ENCODE results near the gene TRPM3.
A peak's percentile ranks its signal among the peaks of the same experiment; 100 is the strongest.

The TRPM3 gene

GRCh38 chr9:70539526-70539925, 581.9 kb downstream of the TRPM3 start:
- no peak for DNase-seq

DNA sequence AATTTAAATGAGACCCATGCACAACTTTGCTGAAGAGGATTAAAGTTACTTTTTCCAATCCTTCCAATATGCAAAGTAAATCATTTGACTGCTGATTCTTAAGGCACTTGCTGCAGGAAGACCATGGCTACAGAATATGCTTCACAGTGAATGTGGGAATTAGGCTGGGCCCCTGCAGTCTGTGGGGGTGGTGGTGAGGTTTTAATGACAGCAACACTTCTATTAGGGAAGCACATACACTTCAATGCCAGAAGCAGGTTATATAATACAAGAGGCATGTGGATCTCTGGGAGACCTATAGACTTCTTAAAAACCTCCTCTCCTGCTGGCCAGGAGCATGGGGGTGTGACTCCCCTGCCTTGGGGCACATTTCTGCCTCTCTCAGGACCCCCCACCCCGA, 582.4 kb downstream of the TRPM3 start:
- DNase-seq: no peak

- DNase-seq: no peak
These were observed 584.3 kb downstream of the TRPM3 start for GRCh38 chr9:70537084-70537483.

GRCh38 chr9:70535546-70536323, 585.7 kb downstream of the TRPM3 start:
- DNase-seq: no peak

DNA sequence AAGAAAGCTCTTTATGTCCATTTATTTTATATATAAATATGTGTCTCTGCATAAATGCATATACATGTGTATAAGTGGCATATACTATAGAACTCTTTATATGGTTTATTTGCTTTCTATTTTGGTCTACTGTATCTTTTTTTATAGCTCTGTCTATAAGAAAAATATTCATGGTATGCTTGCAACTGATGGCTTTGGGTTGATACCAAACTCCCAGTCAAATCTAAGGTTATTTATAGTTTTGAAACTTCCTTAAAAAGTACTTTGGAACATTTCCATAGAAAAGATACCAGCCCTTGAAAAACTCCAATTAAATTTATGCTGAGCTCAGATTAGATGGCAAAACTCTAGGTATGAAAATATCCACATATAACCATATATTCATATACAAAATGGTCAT, 587.0 kb downstream of the TRPM3 start:
- DNase-seq: no peak

- no peak for DNase-seq
These were observed 587.4 kb downstream of the TRPM3 start for GRCh38 chr9:70534061-70534460.

- DNase-seq: no peak
These were observed 587.9 kb downstream of the TRPM3 start for GRCh38 chr9:70533492-70533891.

DNA sequence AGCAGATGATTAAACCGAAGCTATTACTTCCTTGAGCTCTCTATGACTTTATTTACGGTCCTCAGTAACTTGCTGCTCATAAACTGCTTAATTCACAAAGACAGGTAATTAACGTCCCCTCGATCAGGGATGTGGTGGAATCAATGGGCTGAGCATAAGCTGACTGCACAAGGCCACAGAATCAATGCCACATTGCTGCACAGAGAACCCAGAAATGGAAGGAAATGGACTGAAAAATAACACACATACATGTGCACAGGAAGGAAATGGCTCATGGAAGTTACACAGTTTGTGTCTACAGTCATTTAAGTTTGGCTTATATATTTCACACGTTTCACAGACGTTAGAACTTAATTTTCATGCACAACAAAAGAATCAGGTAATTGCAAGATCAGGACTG, 588.7 kb downstream of the TRPM3 start:
- no peak for DNase-seq

GRCh38 chr9:70531311-70531710, 590.1 kb downstream of the TRPM3 start:
- DNase-seq: no peak

- no peak for DNase-seq
These were observed 590.7 kb downstream of the TRPM3 start for GRCh38 chr9:70530716-70531115.

GRCh38 chr9:70529833-70530232, 591.6 kb downstream of the TRPM3 start:
- DNase-seq: no peak

- no peak for DNase-seq
These were observed 592.0 kb downstream of the TRPM3 start for GRCh38 chr9:70529377-70529776.

GRCh38 chr9:70526902-70527301, 594.5 kb downstream of the TRPM3 start:
- no peak for DNase-seq

- no peak for DNase-seq
These were observed 595.9 kb downstream of the TRPM3 start for GRCh38 chr9:70525519-70525918.

- peak; percentile 11 for DNase-seq
These were observed 601.3 kb downstream of the TRPM3 start for GRCh38 chr9:70519912-70520724.

DNA sequence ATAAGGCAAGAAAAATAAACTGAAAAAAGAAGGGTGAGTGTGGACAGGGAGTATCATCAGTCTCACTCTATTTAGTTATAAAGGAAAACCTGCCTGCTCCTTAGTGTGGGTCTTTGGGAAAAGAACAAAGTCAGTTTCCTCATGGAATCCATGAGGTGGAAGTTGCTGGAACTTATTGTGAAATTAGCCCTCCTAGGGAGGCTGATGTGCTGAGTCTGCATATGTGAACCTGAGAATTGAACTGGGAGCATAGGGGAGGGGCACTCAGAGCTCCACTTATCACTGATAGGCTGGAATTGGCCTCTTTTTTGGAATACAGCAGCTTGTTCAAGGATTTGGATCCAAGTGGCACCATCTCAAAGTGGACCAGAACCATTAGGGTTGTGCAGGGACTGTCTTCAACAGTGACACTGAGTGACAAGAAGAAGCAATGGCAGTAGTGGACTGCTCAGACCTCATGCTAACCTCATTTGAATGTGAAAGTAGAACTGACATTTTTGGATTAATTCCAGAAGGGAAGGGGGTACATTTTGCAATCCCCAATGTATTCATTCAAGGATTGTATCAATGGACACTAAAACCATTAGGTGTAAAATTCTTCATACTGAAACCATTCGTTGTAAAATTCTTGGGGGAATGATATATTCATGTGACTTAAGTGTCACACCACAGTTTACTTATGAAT, 603.4 kb downstream of the TRPM3 start:
- DNase-seq: no peak

- no peak for DNase-seq
These were observed 607.1 kb downstream of the TRPM3 start for GRCh38 chr9:70514273-70514672.

DNA sequence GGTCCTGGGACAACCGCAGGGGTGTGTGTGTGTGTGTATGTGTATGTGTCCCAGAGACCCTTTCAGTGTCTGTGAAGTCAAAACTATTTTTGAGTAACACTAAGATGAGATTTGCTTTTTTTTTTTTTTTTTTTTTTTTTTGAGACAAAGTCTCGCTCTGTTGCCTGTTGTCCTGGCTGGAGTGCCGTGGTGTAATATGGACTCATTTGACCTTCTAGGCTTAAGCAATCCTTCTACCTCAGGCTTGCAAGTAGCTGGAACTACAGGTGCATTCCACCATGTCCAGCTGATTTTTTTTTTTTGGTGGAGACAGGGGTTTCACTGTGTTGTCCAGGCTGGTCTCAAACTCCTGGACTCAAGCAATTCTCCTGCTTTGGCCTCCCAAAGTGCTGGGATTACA, 609.6 kb downstream of the TRPM3 start:
- DNase-seq: no peak

DNA sequence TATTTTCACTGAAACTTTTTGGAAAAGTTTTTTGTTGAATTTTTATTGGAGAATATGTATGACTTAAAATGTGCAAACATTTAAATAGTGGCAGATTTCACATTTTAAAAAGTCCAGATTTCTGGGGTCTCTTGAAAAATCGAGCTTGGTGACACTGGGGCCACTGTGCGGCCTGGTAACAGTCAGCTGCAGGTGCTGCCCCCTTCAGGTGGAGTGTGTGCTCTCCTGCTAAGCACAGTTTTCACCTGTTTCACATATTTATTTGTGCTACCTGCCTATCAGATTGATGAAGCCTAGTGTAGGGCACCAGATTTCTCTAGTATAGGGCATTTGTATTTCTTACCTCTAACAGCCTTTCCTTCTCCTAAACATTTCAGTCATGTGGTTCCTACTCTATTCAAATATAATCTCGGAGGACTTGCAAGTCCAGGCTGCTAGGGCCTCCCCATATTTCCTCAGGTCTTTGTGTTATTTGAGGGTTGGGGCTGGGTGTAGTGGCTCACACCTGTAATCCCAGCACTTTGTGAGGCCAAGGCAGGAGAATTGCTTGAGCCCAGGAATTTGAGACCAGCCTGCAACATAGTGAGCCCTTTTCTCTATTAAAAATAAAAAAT, 611.2 kb downstream of the TRPM3 start:
- peak; percentile 18 for DNase-seq

- no peak for DNase-seq
These were observed 615.3 kb downstream of the TRPM3 start for GRCh38 chr9:70506159-70506558.

- DNase-seq: no peak
These were observed 616.6 kb downstream of the TRPM3 start for GRCh38 chr9:70504834-70505233.

DNA sequence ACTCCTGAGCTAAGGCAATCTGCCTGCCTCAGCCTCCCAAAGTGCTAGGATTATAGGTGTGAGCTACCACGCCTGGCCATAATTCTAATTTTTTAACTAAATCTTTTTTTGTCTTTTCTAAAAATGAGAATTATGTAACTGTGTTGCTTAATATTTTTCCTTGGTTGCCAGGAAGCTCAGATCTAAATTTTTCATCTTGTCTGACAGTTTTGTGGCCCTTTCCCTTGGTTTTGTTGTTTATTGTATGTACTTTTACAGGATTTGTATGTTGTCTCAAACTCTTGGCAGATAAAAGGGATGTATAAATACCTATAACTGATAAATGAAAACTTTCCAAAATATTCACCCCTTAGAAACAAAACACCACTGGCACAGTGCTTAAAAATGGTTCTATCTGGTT, 618.7 kb downstream of the TRPM3 start:
- no peak for DNase-seq

GRCh38 chr9:70500793-70501192, 620.6 kb downstream of the TRPM3 start:
- no peak for DNase-seq
